ENCODE results near the gene TNFRSF8. TPM values are rescaled to one million over a fixed set of nuclear protein-coding genes. Genes with fewer than 3 reads are reported as not detected.

Gene TNFRSF8
- total RNA-seq, 2 experiments from 2014 or later = 0.14 TPM; not detected in 1

DNA sequence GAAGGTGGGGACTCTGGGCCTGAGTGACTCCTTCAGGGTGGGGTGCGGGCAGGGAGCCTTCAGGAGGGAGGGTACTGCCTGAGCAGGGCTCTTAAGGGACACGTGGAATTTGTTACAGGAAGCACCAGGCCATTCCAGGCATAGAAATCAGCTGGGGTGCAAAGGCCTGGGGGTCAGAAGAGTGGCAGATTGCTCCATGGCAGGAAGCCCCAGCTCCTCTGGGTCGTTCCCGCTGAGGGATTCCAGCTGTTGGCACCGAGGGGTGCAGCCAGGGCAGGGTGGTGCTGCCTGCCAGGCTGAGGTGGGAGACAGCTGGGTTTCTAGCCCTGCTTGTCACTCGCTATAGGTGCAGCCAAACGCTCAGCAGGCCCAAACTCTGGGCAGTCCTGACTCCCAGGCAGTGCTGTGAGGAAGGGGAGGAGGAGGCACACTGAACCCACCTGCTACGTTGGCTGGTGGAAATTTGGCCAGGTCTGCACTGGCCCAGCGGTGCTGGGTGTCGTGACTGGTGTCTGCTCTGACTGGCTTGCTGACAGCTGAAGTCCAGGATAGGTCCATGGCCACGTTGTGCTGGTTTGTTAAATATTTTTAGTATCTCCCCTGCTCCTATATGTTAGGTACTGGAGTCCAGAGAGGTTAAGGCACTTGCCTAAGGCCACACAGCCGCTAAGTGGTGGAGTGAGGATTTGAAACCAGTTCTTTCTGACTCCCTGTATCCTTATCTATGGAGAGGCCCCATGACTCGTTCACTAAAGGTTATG lies 123.0 kb downstream of the TNFRSF8 start:
- DNase-seq = no peak
- H3K27me3 Mint-ChIP-seq = no peaks in the 10 kb centered on the region
- Histone ChIP-seq H3K4me3 (ENCODE audit: low read length) (no peak overlapping the region), H3K4me1 (ENCODE audit: insufficient read depth, low read length) (peaks cover 83% of the 10 kb centered on the region), H3K9me3 (ENCODE audit: control insufficient read depth in 1 of 2, insufficient read depth in 1 of 2, low read length in 2 of 2) (no peaks in the 10 kb centered on the region), H3K27me3 (ENCODE audit: control insufficient read depth in 1 of 2, insufficient read depth in 2 of 2, low read length in 2 of 2) (no peaks in the 10 kb centered on the region), H3K27ac (ENCODE audit: low read depth in 1 of 2, low read length in 2 of 2) (peak overlapping the region in 1 of 2 donors; percentile 14), H3K36me3 (ENCODE audit: insufficient read depth, low read length) (peaks cover 64% of the 10 kb centered on the region)
- H3K36me3 Mint-ChIP-seq (ENCODE audit: low read depth) = peaks cover 41% of the 10 kb centered on the region
- TF ChIP-seq, protein P1, sequence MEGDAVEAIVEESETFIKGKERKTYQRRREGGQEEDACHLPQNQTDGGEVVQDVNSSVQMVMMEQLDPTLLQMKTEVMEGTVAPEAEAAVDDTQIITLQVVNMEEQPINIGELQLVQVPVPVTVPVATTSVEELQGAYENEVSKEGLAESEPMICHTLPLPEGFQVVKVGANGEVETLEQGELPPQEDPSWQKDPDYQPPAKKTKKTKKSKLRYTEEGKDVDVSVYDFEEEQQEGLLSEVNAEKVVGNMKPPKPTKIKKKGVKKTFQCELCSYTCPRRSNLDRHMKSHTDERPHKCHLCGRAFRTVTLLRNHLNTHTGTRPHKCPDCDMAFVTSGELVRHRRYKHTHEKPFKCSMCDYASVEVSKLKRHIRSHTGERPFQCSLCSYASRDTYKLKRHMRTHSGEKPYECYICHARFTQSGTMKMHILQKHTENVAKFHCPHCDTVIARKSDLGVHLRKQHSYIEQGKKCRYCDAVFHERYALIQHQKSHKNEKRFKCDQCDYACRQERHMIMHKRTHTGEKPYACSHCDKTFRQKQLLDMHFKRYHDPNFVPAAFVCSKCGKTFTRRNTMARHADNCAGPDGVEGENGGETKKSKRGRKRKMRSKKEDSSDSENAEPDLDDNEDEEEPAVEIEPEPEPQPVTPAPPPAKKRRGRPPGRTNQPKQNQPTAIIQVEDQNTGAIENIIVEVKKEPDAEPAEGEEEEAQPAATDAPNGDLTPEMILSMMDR (IDR thresholded peaks at IDR 0.05) = no peak
- H3K4me1 Mint-ChIP-seq (ENCODE audit: low read depth) = peaks cover 40% of the 10 kb centered on the region
- ChIA-PET CTCF (no interaction called here), POLR2A (interaction anchor here (1.1 to 1.9 kb wide), 2 partner anchors 37 to 61 kb away, joined by 3 to 6 read pairs; no protein-coding TSS in a partner anchor)
- intact Hi-C loops (cut with DNase I, micrococcal nuclease) = no loop called here
- peak overlapping the region; percentile 55 for H3K27ac Mint-ChIP-seq
- ATAC-seq (ENCODE audit: poor library complexity) = no peak
- H3K9me3 Mint-ChIP-seq = no peaks in the 10 kb centered on the region
- H3K4me3 Mint-ChIP-seq = no peak overlapping the region

DNA sequence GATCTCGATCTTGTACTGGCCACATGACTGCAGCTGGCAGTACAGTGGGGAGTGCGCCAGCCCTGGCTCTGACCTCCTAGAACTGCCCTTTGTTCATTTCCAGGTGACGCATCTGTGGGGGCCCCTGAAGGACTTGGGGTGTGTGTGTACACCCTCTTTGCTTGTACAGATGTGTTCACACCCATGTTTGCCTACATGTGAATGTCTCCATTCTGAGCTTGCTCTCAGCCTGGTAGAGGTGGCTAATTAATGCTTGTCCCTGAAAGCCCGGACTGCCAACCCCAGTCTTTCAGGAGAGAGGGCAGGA lies 123.5 kb downstream of the TNFRSF8 start:
- ChIA-PET CTCF (no interaction called here), POLR2A (no interaction called here)
- Histone ChIP-seq H3K27ac (ENCODE audit: low read depth in 1 of 2, low read length in 2 of 2) (peak overlapping the region; percentile 14 to 15), H3K36me3 (ENCODE audit: insufficient read depth, low read length) (peaks cover 64% of the 10 kb centered on the region), H3K4me1 (ENCODE audit: insufficient read depth, low read length) (peaks cover 79% of the 10 kb centered on the region), H3K4me3 (ENCODE audit: low read length) (no peak overlapping the region), H3K27me3 (ENCODE audit: control insufficient read depth in 1 of 2, insufficient read depth in 2 of 2, low read length in 2 of 2) (no peaks in the 10 kb centered on the region), H3K9me3 (ENCODE audit: control insufficient read depth in 1 of 2, insufficient read depth in 1 of 2, low read length in 2 of 2) (no peaks in the 10 kb centered on the region)
- Mint-ChIP-seq H3K4me3 (no peak overlapping the region), H3K27me3 (no peaks in the 10 kb centered on the region), H3K9me3 (no peaks in the 10 kb centered on the region), H3K4me1 (ENCODE audit: low read depth) (peaks cover 40% of the 10 kb centered on the region), H3K27ac (peak overlapping the region; percentile 55), H3K36me3 (ENCODE audit: low read depth) (peaks cover 45% of the 10 kb centered on the region)
- no peak for DNase-seq
- TF ChIP-seq, protein P1 (IDR thresholded peaks at IDR 0.05) = no peak
- intact Hi-C loops (cut with DNase I, micrococcal nuclease) = no loop called here
- no peak for ATAC-seq (ENCODE audit: poor library complexity)

DNA sequence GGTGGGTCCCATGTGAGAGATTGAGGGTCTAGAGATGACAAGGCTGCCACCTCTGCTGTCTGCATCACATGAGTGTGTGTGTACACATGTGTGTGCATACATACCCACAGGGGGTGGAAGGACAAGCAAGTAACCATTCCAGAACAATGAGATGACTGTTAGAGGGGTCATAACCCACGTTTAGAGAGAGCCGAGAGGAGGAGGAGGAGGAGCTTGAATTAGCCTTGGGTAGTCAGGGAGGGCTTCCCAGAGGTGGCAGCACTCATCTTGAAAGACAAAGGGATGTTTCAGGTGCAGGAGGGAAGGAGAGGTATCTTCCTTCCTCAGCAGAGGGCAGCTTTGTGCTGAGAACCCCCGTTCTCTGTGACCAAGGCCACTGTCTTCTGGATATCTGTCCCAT lies 125.0 kb downstream of the TNFRSF8 start:
- no peaks in the 10 kb centered on the region for H3K27me3 Mint-ChIP-seq
- no peak overlapping the region for H3K4me3 Mint-ChIP-seq
- no peak overlapping the region for H3K4me3 ChIP-seq (ENCODE audit: low read length)
- no peaks in the 10 kb centered on the region for H3K27me3 ChIP-seq (ENCODE audit: control insufficient read depth in 1 of 2, insufficient read depth in 2 of 2, low read length in 2 of 2)
- H3K4me1 Mint-ChIP-seq (ENCODE audit: low read depth) = peaks cover 26% of the 10 kb centered on the region
- intact Hi-C loops (cut with DNase I, micrococcal nuclease) = no loop called here
- TF ChIP-seq, protein P1 (IDR thresholded peaks at IDR 0.05) = no peak
- H3K36me3 Mint-ChIP-seq (ENCODE audit: low read depth) = peaks cover 52% of the 10 kb centered on the region
- H3K9me3 ChIP-seq (ENCODE audit: control insufficient read depth in 1 of 2, insufficient read depth in 1 of 2, low read length in 2 of 2) = no peaks in the 10 kb centered on the region
- ChIA-PET CTCF (interaction anchor here (1.0 kb wide), 1 partner anchor 64 kb away, joined by 4 read pairs; no protein-coding TSS in a partner anchor), POLR2A (interaction anchor here (1.0 to 2.3 kb wide), 2 partner anchors 10 to 22 kb away, joined by 4 to 8 read pairs; no protein-coding TSS in a partner anchor)
- H3K27ac Mint-ChIP-seq = peak overlapping the region; percentile 43
- DNase-seq (no peak), ATAC-seq (ENCODE audit: poor library complexity) (no peak)
- H3K27ac ChIP-seq (ENCODE audit: low read depth in 1 of 2, low read length in 2 of 2) = peak overlapping the region in 1 of 2 donors; percentile 37
- peaks cover 68% of the 10 kb centered on the region for H3K36me3 ChIP-seq (ENCODE audit: insufficient read depth, low read length)
- no peaks in the 10 kb centered on the region for H3K9me3 Mint-ChIP-seq
- peaks cover 70% of the 10 kb centered on the region for H3K4me1 ChIP-seq (ENCODE audit: insufficient read depth, low read length)

All from CD4-positive, alpha-beta T cell (primary cell).